ENCODE results near the gene PLXNA3.

GRCh38 chrX:154513716-154514115 lies 55.6 kb downstream of the PLXNA3 start:
- TF ChIP-seq CTCF (IDR thresholded peaks at IDR 0.05) (no peak), ZFX (IDR thresholded peaks at IDR 0.05; ENCODE audit: borderline replicate concordance) (no peak)

Measured in 22Rv1 (cell line).